ENCODE measurements around the gene PLA1A. TPM values are rescaled to one million over a fixed set of nuclear protein-coding genes. Genes with fewer than 3 reads are reported as not detected.

Gene PLA1A
- total RNA-seq, 2 donors from 2014 or later: 6.7 to 11.6 TPM

- Histone ChIP-seq H3K27ac (no peak overlapping the region), H3K36me3 (peaks cover 3% of the 10 kb centered on the region), H3K4me3 (no peak overlapping the region), H3K27me3 (no peaks in the 10 kb centered on the region), H3K9me3 (no peaks in the 10 kb centered on the region), H3K4me1 (peaks cover 0 to 18% of the 10 kb centered on the region in 2 donors)
- no peak for DNase-seq (ENCODE audit: low spot score)
- TF ChIP-seq, protein P1, sequence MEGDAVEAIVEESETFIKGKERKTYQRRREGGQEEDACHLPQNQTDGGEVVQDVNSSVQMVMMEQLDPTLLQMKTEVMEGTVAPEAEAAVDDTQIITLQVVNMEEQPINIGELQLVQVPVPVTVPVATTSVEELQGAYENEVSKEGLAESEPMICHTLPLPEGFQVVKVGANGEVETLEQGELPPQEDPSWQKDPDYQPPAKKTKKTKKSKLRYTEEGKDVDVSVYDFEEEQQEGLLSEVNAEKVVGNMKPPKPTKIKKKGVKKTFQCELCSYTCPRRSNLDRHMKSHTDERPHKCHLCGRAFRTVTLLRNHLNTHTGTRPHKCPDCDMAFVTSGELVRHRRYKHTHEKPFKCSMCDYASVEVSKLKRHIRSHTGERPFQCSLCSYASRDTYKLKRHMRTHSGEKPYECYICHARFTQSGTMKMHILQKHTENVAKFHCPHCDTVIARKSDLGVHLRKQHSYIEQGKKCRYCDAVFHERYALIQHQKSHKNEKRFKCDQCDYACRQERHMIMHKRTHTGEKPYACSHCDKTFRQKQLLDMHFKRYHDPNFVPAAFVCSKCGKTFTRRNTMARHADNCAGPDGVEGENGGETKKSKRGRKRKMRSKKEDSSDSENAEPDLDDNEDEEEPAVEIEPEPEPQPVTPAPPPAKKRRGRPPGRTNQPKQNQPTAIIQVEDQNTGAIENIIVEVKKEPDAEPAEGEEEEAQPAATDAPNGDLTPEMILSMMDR (IDR thresholded peaks at IDR 0.05): no peak
Measured at GRCh38 chr3:119582178-119582577, 15.5 kb upstream of the PLA1A start.

GRCh38 chr3:119585208-119585607 lies 12.5 kb upstream of the PLA1A start:
- DNase-seq (ENCODE audit: low spot score): no peak
- no peak overlapping the region for H3K4me3 ChIP-seq
- no peak overlapping the region for H3K27ac ChIP-seq
- H3K4me1 ChIP-seq: peaks cover 0 to 7% of the 10 kb centered on the region in 2 donors
- H3K36me3 ChIP-seq: peaks cover 3% of the 10 kb centered on the region
- no peaks in the 10 kb centered on the region for H3K9me3 ChIP-seq
- TF ChIP-seq, protein P1 (IDR thresholded peaks at IDR 0.05): no peak
- no peaks in the 10 kb centered on the region for H3K27me3 ChIP-seq

DNA sequence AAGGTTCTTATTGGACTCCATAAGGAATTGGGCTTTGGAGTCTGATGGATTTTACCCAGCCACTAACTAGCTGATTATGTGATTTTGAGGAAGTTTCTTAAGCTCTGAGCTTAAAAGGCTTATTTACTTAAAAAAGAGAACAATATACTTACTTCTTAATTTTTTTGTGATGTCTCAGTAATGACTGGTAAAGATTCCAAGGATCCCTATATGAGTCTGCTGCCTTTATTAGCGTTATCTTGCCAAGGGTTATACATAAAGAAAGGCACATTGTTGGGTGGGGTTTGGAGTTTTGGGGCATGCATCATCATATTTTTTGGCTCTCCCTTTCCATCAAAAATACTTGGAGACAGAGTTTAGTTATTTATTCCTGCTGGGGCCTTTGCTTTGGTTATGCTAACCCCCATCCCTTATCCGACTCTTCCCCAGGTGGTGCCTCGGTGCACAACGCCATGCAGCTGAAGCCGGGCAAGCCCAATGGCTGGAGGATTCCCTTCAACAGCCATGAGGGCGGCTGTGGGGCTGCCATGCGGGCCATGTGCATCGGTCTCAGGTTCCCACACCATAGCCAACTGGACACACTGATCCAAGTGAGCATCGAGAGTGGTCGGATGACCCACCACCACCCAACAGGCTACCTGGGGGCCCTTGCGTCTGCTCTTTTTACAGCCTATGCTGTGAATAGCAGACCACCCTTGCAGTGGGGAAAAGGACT lies 11.7 kb upstream of the PLA1A start:
- Histone ChIP-seq H3K4me1 (no peaks in the 10 kb centered on the region), H3K27ac (no peak overlapping the region), H3K27me3 (no peaks in the 10 kb centered on the region), H3K4me3 (no peak overlapping the region), H3K36me3 (peaks cover 3% of the 10 kb centered on the region), H3K9me3 (no peaks in the 10 kb centered on the region)
- no peak for DNase-seq (ENCODE audit: low spot score)
- TF ChIP-seq, protein P1 (IDR thresholded peaks at IDR 0.05): no peak

DNA sequence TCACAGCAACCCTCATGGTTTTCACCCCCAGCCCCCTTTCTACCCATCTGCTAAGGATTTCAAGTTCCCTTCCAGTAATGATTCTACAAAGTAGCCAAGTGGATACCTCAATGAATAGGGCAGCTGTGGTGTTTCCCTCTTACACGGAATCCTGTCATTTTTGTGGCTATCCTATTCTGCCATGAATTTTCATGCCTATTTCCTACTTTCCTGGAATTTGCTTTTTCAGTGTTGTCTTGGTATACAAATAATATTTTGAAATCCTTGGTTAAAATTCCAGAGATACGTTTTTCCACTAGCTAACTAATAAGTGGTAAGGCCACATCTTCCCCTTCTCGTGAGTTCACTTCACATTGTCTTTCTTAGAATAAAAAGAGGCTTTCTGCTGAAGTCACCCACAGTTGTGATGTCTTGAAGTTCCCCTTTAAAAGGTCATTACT lies 10.9 kb upstream of the PLA1A start:
- Histone ChIP-seq H3K27me3 (no peaks in the 10 kb centered on the region), H3K9me3 (no peaks in the 10 kb centered on the region), H3K36me3 (peaks cover 3% of the 10 kb centered on the region), H3K4me1 (no peaks in the 10 kb centered on the region), H3K27ac (no peak overlapping the region), H3K4me3 (no peak overlapping the region)
- TF ChIP-seq, protein P1 (IDR thresholded peaks at IDR 0.05): no peak
- no peak for DNase-seq (ENCODE audit: low spot score)

DNA sequence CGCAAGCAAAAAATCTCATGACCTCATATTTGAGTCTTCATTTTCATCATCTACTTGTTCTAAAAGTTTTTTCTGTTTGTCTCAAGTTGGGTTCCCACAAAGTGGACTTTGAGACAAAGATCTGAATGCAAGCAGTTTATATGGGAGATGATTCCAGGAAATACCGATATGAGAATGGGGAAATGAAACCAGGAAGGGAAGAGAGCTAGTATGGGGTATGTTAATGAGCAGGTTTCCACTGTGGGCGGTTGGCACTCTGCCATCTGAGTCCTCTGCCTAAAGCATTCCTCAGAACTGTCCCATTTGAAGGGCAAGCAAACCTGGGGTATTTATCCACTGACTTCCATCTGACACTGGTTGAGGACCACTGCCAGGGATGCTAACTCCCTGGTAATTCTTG lies 9.6 kb upstream of the PLA1A start:
- Histone ChIP-seq H3K4me3 (no peak overlapping the region), H3K9me3 (no peaks in the 10 kb centered on the region), H3K4me1 (no peaks in the 10 kb centered on the region), H3K36me3 (peaks cover 3% of the 10 kb centered on the region), H3K27ac (no peak overlapping the region), H3K27me3 (no peaks in the 10 kb centered on the region)
- peak; percentile 73 for DNase-seq (ENCODE audit: low spot score)
- TF ChIP-seq, protein P1 (IDR thresholded peaks at IDR 0.05): no peak

All from right atrium auricular region (tissue), 2 donors.